Body of pancreas (tissue), 4 donors: ENCODE data around the gene CELF3. TPM values are rescaled to one million over a fixed set of nuclear protein-coding genes. Genes with fewer than 3 reads are reported as not detected.

Source experiments
- ATAC-seq: fragments of 150-250 bp; one replicate; pipeline ENCODE4 v1.9.1; 2016
- DNase-seq, 4 donors: peaks; one replicate each; pipeline ENCODE4 v3.0.0-alpha.2; 2019
- H3K27ac ChIP-seq, 4 donors: fragments of 200-600 bp; sonication (generic); 1 replicate in 3 of 4; 2 replicates in 1 of 4; pipeline versions ENCODE4 v1.5.1 to v1.6.1; 2016 to 2019; ENCODE audit warnings: mild to moderate bottlenecking in 1 of 4, mixed read lengths in 1 of 4, moderate library complexity in 1 of 4
- H3K27me3 ChIP-seq, 2 donors: fragments of 200-600 bp; sonication (generic); one replicate each; pipeline ENCODE4 v1.6.0; 2016; ENCODE audit warnings: mild to moderate bottlenecking in 1 of 2
- H3K36me3 ChIP-seq, 2 donors: fragments of 200-600 bp; sonication (generic); replicated peaks in 1 of 2; 2 replicates each; pipeline ENCODE4 v1.5.1; 2016; ENCODE audit warnings: low read depth in 2 of 2; ENCODE audit not compliant: insufficient read depth in 1 of 2
- H3K4me1 ChIP-seq: fragments of 200-600 bp; sonication (generic); one replicate; pipeline ENCODE4 v1.6.0; 2016
- H3K4me3 ChIP-seq, 2 donors: fragments of 200-600 bp; sonication (generic); 1 replicate in 1 of 2; 2 replicates in 1 of 2; pipeline ENCODE4 v1.5.1; 2016 to 2019
- H3K9me3 ChIP-seq, 3 donors: fragments of 200-600 bp; sonication (generic); 1 replicate in 2 of 3; 2 replicates in 1 of 3; pipeline ENCODE4 v1.5.1; 2016
- POLR2A ChIP-seq, 3 donors: fragments of 450-650 bp; IDR thresholded peaks; one replicate each; pipeline ENCODE4 v1.6.1; 2016; ENCODE audit warnings: antibody characterized with exemption in 3 of 3, mild to moderate bottlenecking in 2 of 3
- WGBS, 2 donors: methylation state at CpG; one replicate each; pipeline ENCODE4 v1.1.5; 2017; 5-methylcytosine and 5-hydroxymethylcytosine counted together
- intact Hi-C: fragments of 100-400 bp; cut with DNase I; formaldehyde crosslinking; loops from one replicate; pipeline ENCODE4 v1.15.1; 2023
- total RNA-seq, 2 donors: library from RNA; depleted of rRNA; stranded (reverse); fragments of >200 nt; gene quantifications; one replicate each; pipeline ENCODE4 v1.1.0, GENCODE V29; 2016
- TF ChIP-seq, protein P1 (sequence below), 7 experiments: fragments of 450-650 bp in 4 of 7; fragments of 200-600 bp in 3 of 7; sonication (generic) in 3 of 7; IDR thresholded peaks; one replicate each; pipeline ENCODE4 v1.5.1; 2016 to 2019; ENCODE audit warnings: antibody characterized with exemption in 7 of 7

CELF3 gene
- total RNA-seq, 2 donors from 2014 or later, result 1.6 to 48.1 TPM

DNA sequence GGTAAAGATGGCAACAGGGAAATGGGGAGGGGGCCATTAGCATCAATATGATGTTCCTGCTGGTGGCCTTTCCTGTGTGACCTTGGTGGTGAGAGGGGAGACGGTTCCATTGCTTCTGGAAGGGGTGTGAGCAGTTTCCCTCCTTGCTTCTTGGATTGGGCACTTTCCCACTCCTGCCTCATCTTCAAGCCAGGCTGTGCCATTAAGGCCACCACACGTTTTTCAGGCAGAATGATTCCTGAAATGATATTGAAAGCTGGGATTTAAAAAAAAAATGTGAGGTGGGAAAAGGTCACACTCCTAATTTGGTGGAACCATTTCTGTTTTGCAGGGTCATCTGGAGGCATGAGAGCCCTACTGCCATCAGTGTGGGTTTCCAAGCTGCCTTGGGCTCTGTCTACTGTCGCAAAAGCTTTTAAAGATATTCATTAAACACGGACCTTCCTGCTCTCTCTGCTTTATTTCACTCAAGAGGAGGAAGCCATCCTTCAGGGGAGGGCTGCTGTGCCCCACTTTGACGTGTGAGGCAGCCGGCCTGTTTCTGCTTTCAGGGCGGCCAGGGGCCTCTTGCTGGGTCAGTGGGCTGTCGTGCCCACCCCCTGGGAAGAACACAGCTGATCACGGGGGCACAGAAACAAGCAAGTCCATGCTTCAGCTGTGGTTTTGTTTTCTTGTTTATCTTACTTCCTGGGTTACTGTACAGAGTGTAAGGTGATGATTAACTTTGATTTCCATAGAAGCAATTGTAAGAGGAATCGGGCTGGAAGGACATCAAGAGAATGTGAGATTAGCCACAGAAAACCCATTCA, 12.8 kb upstream of the CELF3 start:
- Histone ChIP-seq H3K27ac (peak overlapping the region; percentile 32 to 83 (median 72)), H3K36me3 (no peaks in the 10 kb centered on the region), H3K4me3 (no peak overlapping the region), H3K27me3 (no peaks in the 10 kb centered on the region), H3K4me1 (peaks cover 6% of the 10 kb centered on the region), H3K9me3 (no peaks in the 10 kb centered on the region)
- 32 to 34% methylated on average over 10 of the region's 10 CpGs for WGBS, 2 donors
- DNase-seq (peak in 1 of 4 donors; percentile 36), ATAC-seq (peak; percentile 84)
- intact Hi-C loops, result no loop called here
- TF ChIP-seq POLR2A (IDR thresholded peaks at IDR 0.05), result no peak
- TF ChIP-seq, protein P1, sequence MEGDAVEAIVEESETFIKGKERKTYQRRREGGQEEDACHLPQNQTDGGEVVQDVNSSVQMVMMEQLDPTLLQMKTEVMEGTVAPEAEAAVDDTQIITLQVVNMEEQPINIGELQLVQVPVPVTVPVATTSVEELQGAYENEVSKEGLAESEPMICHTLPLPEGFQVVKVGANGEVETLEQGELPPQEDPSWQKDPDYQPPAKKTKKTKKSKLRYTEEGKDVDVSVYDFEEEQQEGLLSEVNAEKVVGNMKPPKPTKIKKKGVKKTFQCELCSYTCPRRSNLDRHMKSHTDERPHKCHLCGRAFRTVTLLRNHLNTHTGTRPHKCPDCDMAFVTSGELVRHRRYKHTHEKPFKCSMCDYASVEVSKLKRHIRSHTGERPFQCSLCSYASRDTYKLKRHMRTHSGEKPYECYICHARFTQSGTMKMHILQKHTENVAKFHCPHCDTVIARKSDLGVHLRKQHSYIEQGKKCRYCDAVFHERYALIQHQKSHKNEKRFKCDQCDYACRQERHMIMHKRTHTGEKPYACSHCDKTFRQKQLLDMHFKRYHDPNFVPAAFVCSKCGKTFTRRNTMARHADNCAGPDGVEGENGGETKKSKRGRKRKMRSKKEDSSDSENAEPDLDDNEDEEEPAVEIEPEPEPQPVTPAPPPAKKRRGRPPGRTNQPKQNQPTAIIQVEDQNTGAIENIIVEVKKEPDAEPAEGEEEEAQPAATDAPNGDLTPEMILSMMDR (IDR thresholded peaks at IDR 0.05), result no peak

DNA sequence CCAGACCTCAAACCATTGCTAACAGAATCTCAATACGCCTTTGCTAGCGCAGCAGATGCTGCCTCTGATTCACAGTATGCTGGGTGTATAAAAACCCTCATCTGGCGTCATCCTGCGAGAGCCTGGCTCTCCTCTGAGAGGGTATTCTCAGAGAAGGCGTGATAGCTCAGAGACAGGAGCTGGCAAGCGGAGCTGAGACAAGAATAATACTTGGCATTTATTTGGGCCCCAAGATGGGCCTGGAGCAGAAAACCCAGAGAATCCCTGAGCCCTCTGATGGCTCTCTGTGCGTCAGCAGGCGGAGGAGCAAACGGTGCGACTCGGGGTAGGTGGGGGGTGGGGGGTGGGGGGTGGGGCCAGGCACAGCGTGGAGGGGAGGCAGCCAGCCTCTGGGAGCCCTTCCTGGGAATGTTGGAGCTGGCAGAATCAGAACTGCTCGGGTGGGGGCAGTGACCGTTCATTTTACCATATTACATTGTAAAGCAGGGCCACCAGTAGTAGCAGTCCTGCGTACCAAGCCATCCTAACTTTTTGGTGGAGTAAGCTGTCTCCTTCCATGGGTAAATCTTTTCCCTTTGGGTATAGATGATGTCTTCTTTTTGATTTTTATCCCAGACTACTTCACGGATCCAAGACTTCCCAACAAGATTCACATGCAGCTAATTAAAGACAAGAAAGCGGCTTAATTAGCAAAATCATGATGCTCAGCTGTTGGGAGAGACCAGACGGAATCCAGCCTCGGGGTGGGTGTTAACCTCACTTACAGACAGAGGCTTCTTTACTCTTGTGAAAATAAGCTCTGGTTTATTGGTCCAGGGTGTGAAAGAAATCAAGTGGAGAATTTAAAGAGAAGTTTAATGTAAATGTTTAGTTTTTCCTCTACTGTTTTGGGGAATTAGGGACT, 11.8 kb upstream of the CELF3 start:
- Histone ChIP-seq H3K27ac (peak overlapping the region in 2 of 4 donors; percentile 69 to 83), H3K27me3 (no peaks in the 10 kb centered on the region), H3K4me3 (no peak overlapping the region), H3K9me3 (no peaks in the 10 kb centered on the region), H3K36me3 (no peaks in the 10 kb centered on the region), H3K4me1 (peaks cover 6% of the 10 kb centered on the region)
- intact Hi-C loops, result no loop called here
- DNase-seq (no peak), ATAC-seq (no peak)
- TF ChIP-seq POLR2A (IDR thresholded peaks at IDR 0.05), result no peak
- TF ChIP-seq, protein P1 (IDR thresholded peaks at IDR 0.05), result no peak
- WGBS, 2 donors, result 52 to 65% methylated on average over 19 of the region's 19 CpGs

DNA sequence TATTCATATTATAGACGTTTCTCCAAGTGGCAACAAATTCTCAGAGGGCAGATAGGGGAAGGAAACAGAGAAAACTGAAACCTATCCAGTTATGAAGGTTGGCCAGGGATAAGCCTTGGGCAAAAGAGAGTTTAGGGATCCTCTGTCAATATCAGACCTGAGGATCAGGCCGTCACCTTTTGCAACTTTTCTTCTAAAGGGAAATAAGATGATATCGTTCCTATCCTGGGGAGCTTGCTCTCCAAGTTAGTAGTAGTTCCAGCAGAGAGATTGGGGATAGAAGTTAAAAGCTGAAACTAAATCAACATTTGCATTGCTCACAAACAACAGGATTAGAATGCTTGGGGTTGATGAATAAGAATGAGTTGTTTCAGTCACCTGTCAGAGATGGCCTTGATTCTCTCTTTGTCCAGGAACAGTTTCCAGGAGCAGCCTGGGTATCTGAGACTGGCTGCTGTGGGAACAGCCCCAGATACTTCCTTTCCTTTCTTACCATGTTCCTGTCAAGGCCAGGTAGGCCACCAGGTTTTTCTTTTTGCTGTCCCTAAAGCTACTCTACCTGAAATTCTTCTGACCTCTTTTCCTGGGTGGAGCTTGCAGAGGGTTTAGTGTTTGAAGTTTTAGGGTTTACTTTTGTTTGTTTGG, 7.2 kb upstream of the CELF3 start:
- DNase-seq (no peak), ATAC-seq (no peak)
- no peaks in the 10 kb centered on the region for H3K36me3 ChIP-seq
- intact Hi-C loops, result no loop called here
- no peaks in the 10 kb centered on the region for H3K9me3 ChIP-seq
- H3K27me3 ChIP-seq, result no peaks in the 10 kb centered on the region
- TF ChIP-seq, protein P1 (IDR thresholded peaks at IDR 0.05), result no peak
- no peak for TF ChIP-seq POLR2A (IDR thresholded peaks at IDR 0.05)
- 41 to 52% methylated on average over 3 of the region's 3 CpGs for WGBS, 2 donors
- peaks cover 19% of the 10 kb centered on the region for H3K4me1 ChIP-seq
- H3K4me3 ChIP-seq, result no peak overlapping the region
- no peak overlapping the region for H3K27ac ChIP-seq

DNA sequence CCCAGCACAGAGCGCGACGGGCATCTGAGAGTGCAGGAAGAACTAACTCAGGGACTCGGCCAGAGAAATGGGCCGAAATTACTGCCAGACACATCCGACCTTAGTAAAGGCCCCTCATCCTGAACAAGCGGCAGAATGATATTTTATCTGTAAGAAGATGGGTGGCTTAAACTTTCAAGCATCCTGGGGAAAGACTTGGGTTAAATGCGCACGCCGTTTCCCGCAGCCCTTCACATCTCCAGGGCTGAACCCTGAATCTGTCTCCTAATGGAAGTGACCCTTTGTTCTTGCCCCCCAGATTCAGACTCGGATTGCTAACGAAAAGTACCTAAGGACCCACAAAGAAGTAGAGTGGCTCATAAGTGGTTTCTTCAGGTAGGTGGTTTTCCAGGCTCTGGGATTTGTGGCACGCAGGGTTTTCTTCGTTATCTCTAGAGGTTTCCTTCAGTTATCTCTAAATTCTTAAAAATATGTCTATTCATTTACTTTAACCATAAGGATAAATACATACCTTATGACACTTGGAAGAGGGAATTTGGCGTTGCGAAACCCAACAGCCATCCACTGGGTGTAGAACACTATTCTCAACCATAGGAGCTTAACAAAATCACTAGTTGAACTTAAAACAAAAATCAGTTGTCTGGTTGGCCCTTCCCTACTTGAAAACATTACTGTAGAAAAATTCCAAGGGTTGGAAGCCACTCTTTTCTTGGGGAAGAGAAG, 5.3 kb upstream of the CELF3 start:
- Histone ChIP-seq H3K9me3 (no peaks in the 10 kb centered on the region), H3K4me1 (peaks cover 24% of the 10 kb centered on the region), H3K36me3 (no peaks in the 10 kb centered on the region), H3K4me3 (no peak overlapping the region), H3K27me3 (peaks cover 0 to 4% of the 10 kb centered on the region in 2 donors), H3K27ac (peak overlapping the region in 1 of 4 donors; percentile 28)
- intact Hi-C loops, result no loop called here
- 26 to 49% methylated on average over 13 to 17 of the region's 17 CpGs for WGBS, 2 donors
- TF ChIP-seq, protein P1 (IDR thresholded peaks at IDR 0.05), result no peak
- TF ChIP-seq POLR2A (IDR thresholded peaks at IDR 0.05), result no peak
- ATAC-seq (no peak), DNase-seq (no peak)
